Karpas-422 (cell line): ENCODE data around the gene CEP112. TPM values are rescaled to one million over a fixed set of nuclear protein-coding genes. Genes with fewer than 3 reads are reported as not detected.

Experiments
- DNase-seq: peaks from one replicate; pipeline ENCODE4 v3.0.0-alpha.2; 2015
- H2AFZ ChIP-seq: fragments of 200-600 bp; sonication (generic); 2 replicates; pipeline ENCODE4 v1.6.1; 2014; ENCODE audit warnings: antibody characterized with exemption, low read length, mixed read lengths
- H3K27ac ChIP-seq: fragments of 200-600 bp; sonication (generic); 2 replicates; pipeline ENCODE4 v1.5.1; 2014; ENCODE audit warnings: mild to moderate bottlenecking, low read length, moderate library complexity
- H3K27me3 ChIP-seq: fragments of 200-600 bp; sonication (generic); 2 replicates; pipeline ENCODE4 v1.6.1; 2014; ENCODE audit warnings: low read length, mixed read lengths
- H3K36me3 ChIP-seq: fragments of 200-600 bp; sonication (generic); 2 replicates; pipeline ENCODE4 v1.6.1; 2014; ENCODE audit warnings: low read length, mixed read lengths; ENCODE audit not compliant: insufficient read depth
- H3K4me1 ChIP-seq: fragments of 200-600 bp; sonication (generic); 2 replicates; pipeline ENCODE4 v1.6.1; 2014; ENCODE audit warnings: mild to moderate bottlenecking, low read length, mixed read lengths
- H3K4me2 ChIP-seq: fragments of 200-600 bp; sonication (generic); 2 replicates; pipeline ENCODE4 v1.6.1; 2014; ENCODE audit warnings: low read length, low read depth, mild to moderate bottlenecking; ENCODE audit not compliant: poor library complexity, severe bottlenecking
- H3K4me3 ChIP-seq: fragments of 200-600 bp; sonication (generic); 2 replicates; pipeline ENCODE4 v1.5.1; 2014; ENCODE audit warnings: mild to moderate bottlenecking, antibody characterized with exemption, low read length, mixed read lengths
- H3K79me2 ChIP-seq: fragments of 200-600 bp; sonication (generic); 2 replicates; pipeline ENCODE4 v1.6.1; 2014; ENCODE audit warnings: mild to moderate bottlenecking, low read length, mixed read lengths
- H3K9ac ChIP-seq: fragments of 200-600 bp; sonication (generic); 2 replicates; pipeline ENCODE4 v1.6.0; 2014; ENCODE audit warnings: low read length
- H3K9me2 ChIP-seq: fragments of 200-600 bp; sonication (generic), shearing (Covaris generic); replicated peaks from 2 replicates; pipeline ENCODE4 v1.6.0; 2014; ENCODE audit warnings: mild to moderate bottlenecking, low read length, moderate library complexity; ENCODE audit not compliant: insufficient read depth
- H3K9me3 ChIP-seq: fragments of 300-700, 200-600 bp; sonication (generic); 2 replicates; pipeline ENCODE4 v1.6.1; 2014; ENCODE audit warnings: low read length, mixed read lengths
- H4K20me1 ChIP-seq: fragments of 200-600 bp; sonication (generic); 2 replicates; pipeline ENCODE4 v1.6.1; 2014; ENCODE audit warnings: mild to moderate bottlenecking, antibody characterized with exemption, low read length, low read depth; ENCODE audit not compliant: insufficient read depth
- total RNA-seq: library from RNA; depleted of rRNA; stranded (reverse); fragments of >200 nt; shearing (Covaris generic); gene quantifications from 2 replicates; pipeline ENCODE4 v1.2.3, GENCODE V29; 2014; ENCODE audit warnings: low replicate concordance

Gene CEP112
- total RNA-seq, 1 experiment from 2014 or later, result not detected

- Histone ChIP-seq H3K4me2 (no peak overlapping the region), H3K9me3 (no peaks in the 10 kb centered on the region), H3K9me2 (no peaks in the 10 kb centered on the region; the same call in 1 of the 2 replicates), H3K4me1 (no peaks in the 10 kb centered on the region; the same call in 1 of the 2 replicates), H3K79me2 (no peaks in the 10 kb centered on the region), H3K4me3 (no peak overlapping the region), H3K27ac (no peak overlapping the region), H3K36me3 (no peaks in the 10 kb centered on the region), H4K20me1 (no peaks in the 10 kb centered on the region), H3K27me3 (no peaks in the 10 kb centered on the region), H3K9ac (no peak overlapping the region), H2AFZ (no peak overlapping the region)
- no peak for DNase-seq
Measured at GRCh38 chr17:65824901-65825300, 367.0 kb downstream of the CEP112 start.

GRCh38 chr17:65823713-65824112 is 368.2 kb downstream of the CEP112 start:
- Histone ChIP-seq H3K4me1 (no peaks in the 10 kb centered on the region; the same call in 1 of the 2 replicates), H3K4me3 (no peak overlapping the region)
- no peak for DNase-seq

GRCh38 chr17:65820811-65821210 is 371.1 kb downstream of the CEP112 start:
- no peaks in the 10 kb centered on the region for H3K27me3 ChIP-seq
- H3K36me3 ChIP-seq, result no peaks in the 10 kb centered on the region
- no peaks in the 10 kb centered on the region for H3K9me2 ChIP-seq
- H3K9me3 ChIP-seq, result no peaks in the 10 kb centered on the region
- H3K9ac ChIP-seq, result no peak overlapping the region
- DNase-seq, result no peak
- H3K4me3 ChIP-seq, result no peak overlapping the region
- H3K4me1 ChIP-seq, result no peaks in the 10 kb centered on the region; the same call in 1 of the 2 replicates
- H2AFZ ChIP-seq, result no peak overlapping the region
- H3K79me2 ChIP-seq, result no peaks in the 10 kb centered on the region
- no peak overlapping the region for H3K4me2 ChIP-seq
- H3K27ac ChIP-seq, result no peak overlapping the region
- H4K20me1 ChIP-seq, result no peaks in the 10 kb centered on the region

More at GRCh38 chr17:65823713-65824112, 368.2 kb downstream of the CEP112 start:
- no peaks in the 10 kb centered on the region for H4K20me1 ChIP-seq
- no peaks in the 10 kb centered on the region for H3K9me2 ChIP-seq
- no peaks in the 10 kb centered on the region for H3K9me3 ChIP-seq
- H3K79me2 ChIP-seq, result no peaks in the 10 kb centered on the region
- no peak overlapping the region for H2AFZ ChIP-seq
- H3K36me3 ChIP-seq, result no peaks in the 10 kb centered on the region
- no peak overlapping the region for H3K4me2 ChIP-seq
- H3K27me3 ChIP-seq, result no peaks in the 10 kb centered on the region
- no peak overlapping the region for H3K27ac ChIP-seq
- H3K9ac ChIP-seq, result no peak overlapping the region

GRCh38 chr17:65820306-65820705 is 371.6 kb downstream of the CEP112 start:
- H3K79me2 ChIP-seq, result no peaks in the 10 kb centered on the region
- H3K36me3 ChIP-seq, result no peaks in the 10 kb centered on the region
- no peak for DNase-seq
- no peaks in the 10 kb centered on the region for H3K4me1 ChIP-seq
- H3K27me3 ChIP-seq, result no peaks in the 10 kb centered on the region
- no peak overlapping the region for H3K9ac ChIP-seq
- no peak overlapping the region for H3K27ac ChIP-seq
- no peaks in the 10 kb centered on the region for H3K9me2 ChIP-seq
- no peak overlapping the region for H3K4me3 ChIP-seq
- H3K9me3 ChIP-seq, result no peaks in the 10 kb centered on the region
- no peaks in the 10 kb centered on the region for H4K20me1 ChIP-seq
- H3K4me2 ChIP-seq, result no peak overlapping the region
- H2AFZ ChIP-seq, result no peak overlapping the region

- Histone ChIP-seq H4K20me1 (no peaks in the 10 kb centered on the region), H3K79me2 (no peaks in the 10 kb centered on the region), H3K4me1 (no peaks in the 10 kb centered on the region), H3K36me3 (no peaks in the 10 kb centered on the region), H3K9ac (no peak overlapping the region), H3K27me3 (no peaks in the 10 kb centered on the region), H3K9me2 (no peaks in the 10 kb centered on the region), H3K9me3 (no peaks in the 10 kb centered on the region), H3K4me3 (no peak overlapping the region), H3K27ac (no peak overlapping the region), H2AFZ (no peak overlapping the region), H3K4me2 (no peak overlapping the region)
- DNase-seq, result no peak
Measured at GRCh38 chr17:65819810-65820209, 372.1 kb downstream of the CEP112 start.

- Histone ChIP-seq H3K27ac (no peak overlapping the region), H3K4me3 (no peak overlapping the region), H2AFZ (no peak overlapping the region), H3K9me3 (no peaks in the 10 kb centered on the region), H3K4me2 (no peak overlapping the region), H3K27me3 (no peaks in the 10 kb centered on the region), H3K4me1 (no peaks in the 10 kb centered on the region), H3K79me2 (no peaks in the 10 kb centered on the region), H4K20me1 (no peaks in the 10 kb centered on the region), H3K9ac (no peak overlapping the region), H3K36me3 (no peaks in the 10 kb centered on the region), H3K9me2 (no peaks in the 10 kb centered on the region)
- DNase-seq, result no peak
Measured at GRCh38 chr17:65817951-65818350, 374.0 kb downstream of the CEP112 start.

GRCh38 chr17:65814418-65814817 is 377.5 kb downstream of the CEP112 start:
- no peaks in the 10 kb centered on the region for H3K27me3 ChIP-seq
- H4K20me1 ChIP-seq, result no peaks in the 10 kb centered on the region
- no peak overlapping the region for H3K9ac ChIP-seq
- H3K4me3 ChIP-seq, result no peak overlapping the region
- H3K9me2 ChIP-seq, result no peaks in the 10 kb centered on the region
- H3K4me1 ChIP-seq, result no peaks in the 10 kb centered on the region
- H3K9me3 ChIP-seq, result no peaks in the 10 kb centered on the region
- H2AFZ ChIP-seq, result no peak overlapping the region
- H3K79me2 ChIP-seq, result no peaks in the 10 kb centered on the region
- no peak overlapping the region for H3K27ac ChIP-seq
- DNase-seq, result no peak
- H3K36me3 ChIP-seq, result no peaks in the 10 kb centered on the region
- H3K4me2 ChIP-seq, result no peak overlapping the region

GRCh38 chr17:65813306-65813705 is 378.6 kb downstream of the CEP112 start:
- Histone ChIP-seq H3K4me1 (no peaks in the 10 kb centered on the region), H3K4me3 (no peak overlapping the region), H3K79me2 (no peaks in the 10 kb centered on the region), H2AFZ (no peak overlapping the region), H3K36me3 (no peaks in the 10 kb centered on the region), H3K27ac (no peak overlapping the region), H3K9me2 (no peaks in the 10 kb centered on the region), H4K20me1 (no peaks in the 10 kb centered on the region), H3K9me3 (no peaks in the 10 kb centered on the region), H3K4me2 (no peak overlapping the region), H3K27me3 (no peaks in the 10 kb centered on the region), H3K9ac (no peak overlapping the region)
- no peak for DNase-seq

GRCh38 chr17:65811043-65811442 is 380.9 kb downstream of the CEP112 start:
- H4K20me1 ChIP-seq, result no peaks in the 10 kb centered on the region
- no peaks in the 10 kb centered on the region for H3K79me2 ChIP-seq
- H3K27me3 ChIP-seq, result no peaks in the 10 kb centered on the region
- no peak for DNase-seq
- H3K4me1 ChIP-seq, result no peaks in the 10 kb centered on the region
- H3K4me3 ChIP-seq, result no peak overlapping the region
- H3K9me3 ChIP-seq, result no peaks in the 10 kb centered on the region
- no peak overlapping the region for H3K4me2 ChIP-seq
- no peaks in the 10 kb centered on the region for H3K36me3 ChIP-seq
- H3K9ac ChIP-seq, result no peak overlapping the region
- H3K27ac ChIP-seq, result no peak overlapping the region
- H3K9me2 ChIP-seq, result no peaks in the 10 kb centered on the region
- H2AFZ ChIP-seq, result no peak overlapping the region
